Measurements from ENCODE around the gene COL18A1.
"Not testable (repeated sequence)": the region's sequence is repeated elsewhere in the genome, so short reads cannot be mapped to it uniquely, and the experiment has no call there.

The COL18A1 gene

DNA sequence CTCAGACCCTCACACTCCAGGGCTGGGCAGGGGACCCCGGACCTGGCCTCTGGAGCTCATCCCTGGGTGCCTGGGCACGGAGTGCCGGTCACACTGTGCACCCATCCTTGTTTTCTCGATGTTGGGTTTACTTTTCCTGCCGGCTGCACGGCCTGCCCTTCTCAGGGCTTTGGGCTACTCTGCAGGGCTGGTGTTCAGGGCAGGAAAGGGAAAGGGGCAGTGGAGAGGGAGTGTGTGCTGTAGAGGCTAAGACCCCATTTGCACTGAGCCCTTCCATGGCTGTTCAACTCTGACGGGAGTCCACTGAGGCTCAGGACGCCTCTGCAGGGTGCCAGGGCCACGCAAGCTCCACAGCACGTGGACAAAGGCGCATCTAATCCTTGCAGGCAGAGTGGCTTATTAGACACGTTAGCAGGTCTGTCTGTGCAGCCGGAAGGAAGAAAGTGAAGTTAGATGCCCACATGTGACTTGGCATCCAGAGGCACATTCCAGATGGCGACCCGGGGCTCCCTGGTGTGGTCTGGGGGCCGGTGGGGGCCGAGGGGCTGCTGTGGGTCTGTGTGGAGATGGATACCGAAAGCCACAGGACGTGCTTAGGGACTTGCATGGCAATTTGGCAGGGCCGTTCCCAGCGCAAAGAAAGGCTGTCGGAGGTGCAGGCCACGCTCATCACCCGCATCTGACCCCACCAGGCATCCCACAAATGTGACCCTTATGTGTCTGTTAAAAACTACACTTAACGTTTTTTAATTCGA is 33.6 kb downstream of the COL18A1 start:
- DNase-seq (ENCODE audit: extremely low read depth in 1 of 2, low read depth in 1 of 2) = no peak

DNA sequence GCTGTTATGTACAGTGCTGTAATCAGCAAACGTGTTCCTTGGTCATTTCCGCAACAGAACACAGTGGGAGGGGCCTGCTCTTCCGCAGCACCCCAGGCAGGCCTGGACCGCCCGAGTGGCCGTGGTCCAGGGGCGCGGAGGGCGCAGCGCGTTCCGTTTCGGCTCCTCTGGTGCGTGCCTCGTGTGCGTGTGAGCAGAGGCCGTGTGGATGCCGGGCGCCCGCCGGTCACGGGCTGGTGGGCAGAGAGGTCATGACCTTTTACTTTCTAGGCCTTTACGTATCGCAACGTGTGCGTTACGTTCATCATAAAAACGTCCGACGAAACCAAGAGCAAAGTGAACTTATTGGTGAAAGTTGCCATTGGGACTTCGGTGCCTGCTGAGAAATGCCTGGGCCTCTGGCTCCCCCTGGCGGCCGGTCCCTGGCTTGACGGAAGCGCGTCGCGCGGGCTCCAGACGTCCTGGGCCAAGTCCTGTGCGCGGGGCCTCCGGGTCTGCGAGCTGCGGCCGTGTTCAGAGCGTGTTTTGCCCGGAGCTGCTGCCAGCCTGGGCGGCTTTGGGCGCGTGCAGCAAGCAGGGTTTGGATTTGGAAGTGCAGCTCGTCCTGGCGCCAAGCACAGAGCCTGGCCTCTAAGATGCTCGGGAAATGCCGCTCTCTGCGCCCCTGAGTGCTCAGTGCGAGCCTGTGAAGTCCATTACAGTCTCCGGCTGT is 34.4 kb downstream of the COL18A1 start:
- peak; percentile 52 to 61 for DNase-seq (ENCODE audit: extremely low read depth in 1 of 2, low read depth in 1 of 2)

DNA sequence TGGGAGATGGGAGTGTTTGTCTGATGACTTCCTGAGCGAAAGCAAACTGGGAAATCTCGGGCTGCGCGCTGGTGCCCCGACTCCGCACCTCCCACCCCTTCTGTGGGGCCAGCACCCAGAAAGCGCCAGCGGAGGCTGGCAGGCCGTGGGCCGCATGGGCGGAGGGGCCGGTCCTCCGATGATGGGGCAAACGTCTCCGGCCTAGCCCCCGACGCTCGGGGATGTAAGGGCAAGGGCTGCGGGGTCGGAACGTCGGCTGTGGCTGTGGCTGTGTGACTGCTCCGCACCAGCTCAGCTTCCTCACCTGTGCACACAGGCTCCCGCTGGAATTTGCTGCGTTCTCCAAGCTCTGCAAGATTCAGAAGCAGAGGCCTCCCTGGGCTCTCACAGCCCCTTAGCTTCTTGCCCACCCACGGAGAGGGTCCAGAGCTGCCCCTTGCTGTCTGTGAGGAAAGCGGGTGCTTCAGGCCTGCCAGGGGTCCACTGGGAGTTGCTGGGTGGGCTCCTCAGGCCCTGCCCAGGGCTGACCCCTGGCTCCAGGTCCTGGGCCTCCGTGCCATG is 35.0 kb downstream of the COL18A1 start:
- no peak for DNase-seq (ENCODE audit: extremely low read depth in 1 of 2, low read depth in 1 of 2)

DNA sequence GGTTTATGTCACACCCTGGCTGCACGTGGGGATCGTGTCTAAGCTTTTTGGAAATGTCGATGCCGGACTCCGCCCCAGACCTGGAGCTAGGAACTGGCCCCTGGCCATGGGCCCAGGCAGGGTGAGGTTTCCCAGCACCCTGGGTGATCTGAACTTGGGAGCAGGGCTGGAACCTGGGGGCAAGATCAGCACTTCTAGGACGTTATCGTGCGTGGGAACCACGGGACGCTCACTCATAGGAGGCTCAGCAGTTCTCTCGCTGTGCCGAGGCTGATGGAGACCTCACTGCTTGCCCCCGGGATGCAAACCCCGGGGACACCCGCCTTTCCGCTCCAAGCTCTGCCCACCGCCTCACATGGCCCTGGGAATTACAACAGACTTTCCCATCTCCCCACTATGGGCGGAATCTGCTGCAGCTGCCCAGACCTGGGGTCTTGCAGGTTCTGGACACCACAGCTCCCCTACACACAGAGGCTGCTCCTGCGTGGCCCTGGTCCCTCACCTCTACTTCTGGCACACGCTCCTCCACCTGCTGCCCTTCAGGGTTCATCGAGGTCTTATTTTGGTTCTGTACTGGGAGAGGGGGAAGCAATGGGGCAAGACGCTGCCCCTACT is 35.9 kb downstream of the COL18A1 start:
- DNase-seq (ENCODE audit: extremely low read depth in 1 of 2, low read depth in 1 of 2) = no peak

DNA sequence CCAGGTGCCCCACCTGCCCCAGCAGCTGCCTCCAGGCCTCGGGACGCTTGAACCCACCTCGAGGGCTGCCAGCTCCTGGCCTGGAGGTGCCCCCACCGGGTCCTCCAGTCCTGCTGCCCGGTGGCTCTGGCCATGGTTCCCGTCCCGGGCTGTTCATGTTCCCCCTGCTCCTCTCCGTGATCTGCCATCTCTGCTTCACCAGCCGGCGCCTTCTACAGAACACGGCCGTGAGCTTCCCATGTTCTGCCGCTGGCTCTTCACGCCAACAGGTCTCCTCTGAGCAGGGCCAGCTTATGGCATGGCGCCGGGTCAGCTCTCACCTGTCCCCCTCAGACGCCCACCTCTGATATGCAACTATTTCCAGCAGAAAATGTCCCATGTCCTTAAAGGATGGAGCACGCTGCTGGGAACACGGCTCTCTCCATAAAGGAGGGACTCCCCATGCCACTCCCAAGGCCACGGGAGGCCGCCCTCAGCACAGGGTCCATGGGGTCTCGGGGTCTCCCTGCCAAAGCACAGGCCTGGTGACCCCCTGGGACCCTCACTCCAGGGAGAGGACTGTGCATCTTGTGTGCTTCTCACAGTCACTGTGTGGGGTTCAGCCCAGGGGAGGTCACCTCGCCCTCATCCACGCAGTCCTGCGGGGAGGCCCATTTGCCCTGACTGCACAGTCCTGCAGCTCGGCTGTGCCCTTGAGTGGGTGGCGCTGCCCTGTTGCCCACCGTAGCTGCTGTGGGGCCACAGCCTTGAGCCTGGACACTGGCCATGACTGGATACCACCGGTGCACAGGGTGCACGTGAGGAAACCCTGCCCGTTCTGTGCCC is 36.7 kb downstream of the COL18A1 start:
- DNase-seq (ENCODE audit: extremely low read depth in 1 of 2, low read depth in 1 of 2) = no peak

DNA sequence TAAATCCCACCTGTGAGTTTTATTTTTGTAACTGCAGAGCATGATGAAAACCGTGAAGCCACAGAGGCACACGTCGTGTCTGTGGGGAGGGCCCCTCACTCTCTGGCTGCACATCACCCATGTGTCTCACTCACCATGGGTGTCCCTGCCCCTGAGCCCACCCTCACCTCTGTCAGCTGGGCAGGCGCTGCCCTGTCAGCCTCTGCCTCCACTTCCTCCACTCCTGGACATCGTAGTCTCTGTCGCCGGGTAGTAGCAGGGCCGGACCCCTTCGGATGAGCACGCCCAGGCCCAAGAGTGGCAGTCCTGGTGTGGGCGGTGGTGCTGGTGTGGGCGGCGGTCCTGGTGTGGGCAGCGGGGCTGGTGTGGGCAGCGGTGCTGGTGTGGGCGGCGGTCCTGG is 37.3 kb downstream of the COL18A1 start:
- no peak for DNase-seq (ENCODE audit: extremely low read depth in 1 of 2, low read depth in 1 of 2)

DNA sequence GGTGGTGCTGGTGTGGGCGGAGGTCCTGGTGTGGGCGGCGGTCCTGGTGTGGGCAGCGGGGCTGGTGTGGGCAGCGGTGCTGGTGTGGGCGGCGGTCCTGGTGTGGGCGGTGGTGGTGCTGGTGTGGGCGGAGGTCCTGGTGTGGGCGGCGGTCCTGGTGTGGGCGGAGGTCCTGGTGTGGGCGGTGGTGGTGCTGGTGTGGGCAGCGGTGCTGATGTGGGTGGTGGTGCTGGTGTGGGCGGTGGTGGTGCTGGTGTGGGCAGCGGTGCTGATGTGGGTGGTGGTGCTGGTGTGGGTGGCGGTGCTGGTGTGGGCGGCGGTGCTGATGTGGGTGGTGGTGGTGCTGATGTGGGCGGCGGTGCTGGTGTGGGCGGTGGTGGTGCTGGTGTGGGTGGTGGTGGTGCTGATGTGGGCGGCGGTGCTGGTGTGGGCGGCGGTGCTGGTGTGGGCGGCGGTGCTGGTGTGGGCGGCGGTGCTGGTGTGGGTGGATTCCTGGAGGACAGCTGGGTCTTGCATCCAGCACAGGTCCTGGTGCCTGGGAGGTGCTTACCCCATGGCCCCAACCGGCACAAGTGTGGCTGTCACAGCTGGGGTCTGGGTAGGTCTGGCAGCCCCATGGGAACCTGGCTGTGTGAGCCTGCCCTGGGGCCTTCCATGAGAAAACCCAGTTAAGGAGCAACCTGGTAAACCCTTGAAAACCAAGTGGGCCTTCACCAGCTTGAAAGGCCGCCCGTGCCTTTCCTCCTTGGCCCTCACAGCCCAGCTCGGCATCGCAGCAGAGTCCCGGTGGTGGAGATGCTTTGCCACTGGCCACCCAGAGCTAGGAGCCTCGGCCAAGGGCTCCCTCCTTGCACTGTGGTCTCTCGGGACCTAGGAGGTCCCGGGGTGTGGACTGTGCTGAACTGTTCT is 38.0 kb downstream of the COL18A1 start:
- not testable (repeated sequence) for DNase-seq (ENCODE audit: extremely low read depth in 1 of 2, low read depth in 1 of 2)

DNA sequence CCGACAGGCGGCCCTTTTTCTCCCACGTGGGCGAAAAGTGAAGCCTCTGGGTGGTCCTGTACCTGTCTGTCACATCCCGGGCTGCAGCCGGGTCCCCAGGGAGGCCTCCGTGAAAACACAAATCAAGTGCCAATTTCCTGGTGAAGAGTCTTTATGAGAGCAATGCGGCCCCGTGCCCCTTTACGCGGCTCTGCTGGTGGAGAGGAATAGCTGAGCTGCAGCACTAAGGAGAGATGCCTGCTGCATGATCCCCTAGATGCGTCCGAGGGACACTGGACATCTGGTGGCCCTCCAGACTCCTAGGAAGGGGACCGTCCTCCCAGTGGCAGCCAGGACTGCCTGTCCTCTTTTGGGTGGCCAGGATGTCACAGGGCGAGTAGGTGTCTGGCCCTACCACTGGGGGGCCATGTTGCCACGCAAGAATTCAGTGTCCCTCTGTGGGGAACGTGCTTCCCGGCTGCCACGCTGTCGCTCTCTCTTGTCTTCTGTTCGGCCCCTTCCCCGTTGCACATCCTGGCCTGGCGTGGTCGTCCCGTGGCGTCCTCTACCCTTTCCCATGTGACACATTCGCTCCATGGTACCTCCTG is 38.7 kb downstream of the COL18A1 start:
- no peak for DNase-seq (ENCODE audit: extremely low read depth in 1 of 2, low read depth in 1 of 2)

DNA sequence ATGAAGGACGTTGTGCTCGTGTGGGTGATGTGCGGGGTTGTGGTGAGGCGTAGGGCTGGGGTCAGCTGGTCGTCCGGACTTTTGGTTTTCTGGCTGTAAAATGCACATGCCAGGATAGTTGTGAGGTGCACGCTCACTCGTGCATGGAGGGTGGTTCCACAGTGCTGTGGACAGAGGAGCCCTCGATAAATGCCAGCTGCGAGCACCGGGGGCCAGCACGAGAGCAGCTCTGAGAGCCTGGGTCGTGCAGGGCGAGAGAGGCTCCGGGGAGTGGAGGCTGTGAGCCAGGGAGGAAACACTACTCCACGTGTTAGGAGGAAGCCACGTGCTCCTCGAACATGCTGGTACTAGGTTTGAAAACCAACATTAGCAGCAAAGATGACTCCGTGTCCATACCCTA is 39.4 kb downstream of the COL18A1 start:
- no peak for DNase-seq (ENCODE audit: extremely low read depth in 1 of 2, low read depth in 1 of 2)

DNA sequence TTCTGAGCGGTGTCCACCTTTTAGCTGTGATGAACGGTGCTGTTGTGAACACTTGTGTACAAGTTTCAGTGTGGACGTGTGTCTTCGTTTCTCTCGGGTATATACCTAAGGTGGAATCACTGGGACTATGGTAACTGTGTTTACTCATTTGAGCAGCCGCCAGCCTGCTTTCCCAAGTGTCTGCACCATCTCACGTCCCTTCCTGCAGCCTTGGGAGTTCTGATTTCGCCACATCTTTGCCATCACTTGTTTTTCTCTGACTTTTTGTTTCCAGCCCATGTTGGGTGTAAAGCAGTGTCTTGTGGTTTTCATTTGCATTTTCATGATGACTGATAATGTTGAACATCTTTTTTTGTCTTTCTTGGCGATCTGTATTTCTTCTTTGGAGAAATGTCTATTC is 40.4 kb downstream of the COL18A1 start:
- DNase-seq (ENCODE audit: extremely low read depth in 1 of 2, low read depth in 1 of 2) = no peak

DNA sequence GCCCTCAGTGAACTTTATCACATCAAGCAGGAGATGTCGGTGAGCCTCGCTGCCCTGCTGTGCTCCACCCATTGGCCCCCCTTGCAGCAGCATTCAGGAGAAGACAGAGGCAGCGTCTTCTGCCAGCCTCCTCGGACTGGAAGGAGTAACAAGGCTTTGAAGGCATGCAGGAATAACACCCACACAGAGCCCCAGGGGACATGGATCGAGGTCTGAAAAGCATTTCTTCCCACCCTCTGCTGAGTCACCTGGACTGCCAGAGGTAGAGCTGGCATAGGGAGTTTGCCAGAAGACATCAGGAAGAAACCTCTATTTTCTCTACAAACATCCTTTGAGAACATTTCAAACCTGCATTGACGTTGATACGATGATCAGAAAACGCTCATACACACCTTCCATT is 42.9 kb downstream of the COL18A1 start:
- DNase-seq (ENCODE audit: extremely low read depth in 1 of 2, low read depth in 1 of 2) = no peak

DNA sequence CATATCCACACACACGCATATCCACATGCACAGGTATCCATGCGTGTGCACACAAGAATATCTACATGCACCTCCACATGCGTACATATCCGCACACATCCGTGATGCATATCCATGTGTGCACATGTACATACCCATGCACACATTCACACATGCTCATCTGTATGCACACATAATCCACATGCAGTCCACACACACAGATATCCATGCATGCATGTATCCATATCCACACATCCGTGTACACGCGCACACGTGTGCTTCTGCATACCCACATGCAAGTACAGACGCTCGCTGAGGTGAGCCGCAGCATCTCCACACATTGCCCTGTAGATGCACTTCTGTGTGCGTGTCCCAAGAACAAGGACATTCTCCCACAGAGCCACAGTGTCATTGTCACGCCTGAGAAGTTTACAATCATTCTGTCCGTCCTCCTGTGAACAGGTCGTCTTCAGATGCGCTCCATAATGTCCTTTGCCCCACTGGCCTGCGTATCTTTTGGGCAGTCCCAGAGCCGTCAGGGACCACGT is 43.4 kb downstream of the COL18A1 start:
- no peak for DNase-seq (ENCODE audit: extremely low read depth in 1 of 2, low read depth in 1 of 2)

DNA sequence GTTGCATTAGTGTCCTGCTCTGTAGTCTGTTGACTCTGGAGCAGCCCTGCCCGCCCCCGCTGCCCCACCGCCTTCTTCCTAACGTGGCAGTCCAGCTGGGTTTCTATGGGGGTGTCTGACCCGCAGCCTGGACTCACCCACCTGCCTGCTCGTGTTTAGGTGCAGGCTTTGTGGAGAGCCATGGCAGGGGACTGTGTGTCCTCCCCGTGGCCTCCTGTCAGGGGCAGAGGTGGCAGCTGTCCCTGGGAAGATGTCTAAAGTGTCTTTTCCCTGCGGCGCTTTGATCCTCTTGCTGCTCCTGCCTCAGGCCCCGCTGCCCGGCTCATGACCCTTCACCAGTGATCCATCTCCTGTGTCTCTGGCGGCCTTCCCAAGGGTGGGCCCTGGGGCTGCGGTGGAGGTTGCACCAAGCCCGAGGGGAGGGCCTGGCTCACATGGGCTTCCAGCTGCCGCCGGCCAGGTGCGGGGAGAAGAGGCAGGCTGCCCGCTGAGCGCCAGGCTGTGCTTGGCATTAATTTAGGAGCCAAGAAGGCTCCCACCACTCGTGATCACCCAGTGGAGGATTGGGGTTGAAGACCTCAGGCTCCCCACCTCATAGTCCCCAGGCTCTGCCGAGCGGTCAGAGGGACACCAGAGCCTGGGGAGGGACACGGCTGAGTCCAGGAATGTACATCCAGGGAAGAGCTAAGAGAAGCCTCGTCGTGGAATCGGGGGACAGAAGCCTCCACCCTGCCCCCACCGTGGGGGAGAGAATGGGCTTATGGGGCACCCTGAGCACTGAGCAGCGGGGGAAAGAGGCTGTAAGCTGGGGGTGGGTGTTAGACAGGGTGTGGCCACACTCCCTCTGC is 44.1 kb downstream of the COL18A1 start:
- no peak for DNase-seq (ENCODE audit: extremely low read depth in 1 of 2, low read depth in 1 of 2)

DNA sequence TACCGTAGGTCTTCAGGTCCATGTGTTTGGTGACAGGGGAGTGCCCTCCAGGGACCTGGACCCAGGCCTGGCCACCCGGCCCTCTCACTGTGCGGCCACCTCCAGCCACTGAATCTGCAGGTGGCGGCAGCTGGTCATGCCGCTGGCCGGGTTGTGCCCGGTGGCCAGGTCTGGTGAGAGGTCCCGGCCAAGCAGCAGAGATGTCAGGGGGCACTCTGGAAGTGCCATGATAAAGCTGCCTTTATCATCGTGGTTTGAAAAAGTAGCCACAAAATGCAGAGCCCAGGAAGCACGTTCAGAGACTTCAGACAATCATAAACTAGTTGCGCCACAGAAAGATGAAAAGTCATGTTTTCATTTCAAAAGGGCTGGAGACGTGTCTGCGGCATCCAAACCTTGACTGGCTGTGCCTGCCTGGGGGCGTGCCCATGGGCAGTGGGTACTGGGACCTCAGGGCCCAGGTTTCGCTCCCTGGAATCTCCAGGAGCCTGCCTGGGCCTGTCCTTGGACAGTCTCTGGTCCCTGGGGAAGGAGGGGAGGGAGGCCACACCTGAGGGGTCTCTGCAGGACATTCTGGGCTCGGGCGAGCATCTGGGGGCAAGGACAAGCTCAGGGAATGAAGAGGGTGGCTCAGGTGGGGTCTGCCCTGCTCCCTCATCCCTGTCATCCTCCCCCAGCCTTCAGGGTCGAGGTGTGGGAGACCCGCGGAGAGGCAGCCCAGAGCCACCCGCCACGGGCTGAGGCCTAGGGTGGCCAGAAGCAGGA is 44.9 kb downstream of the COL18A1 start:
- no peak for DNase-seq (ENCODE audit: extremely low read depth in 1 of 2, low read depth in 1 of 2)

DNA sequence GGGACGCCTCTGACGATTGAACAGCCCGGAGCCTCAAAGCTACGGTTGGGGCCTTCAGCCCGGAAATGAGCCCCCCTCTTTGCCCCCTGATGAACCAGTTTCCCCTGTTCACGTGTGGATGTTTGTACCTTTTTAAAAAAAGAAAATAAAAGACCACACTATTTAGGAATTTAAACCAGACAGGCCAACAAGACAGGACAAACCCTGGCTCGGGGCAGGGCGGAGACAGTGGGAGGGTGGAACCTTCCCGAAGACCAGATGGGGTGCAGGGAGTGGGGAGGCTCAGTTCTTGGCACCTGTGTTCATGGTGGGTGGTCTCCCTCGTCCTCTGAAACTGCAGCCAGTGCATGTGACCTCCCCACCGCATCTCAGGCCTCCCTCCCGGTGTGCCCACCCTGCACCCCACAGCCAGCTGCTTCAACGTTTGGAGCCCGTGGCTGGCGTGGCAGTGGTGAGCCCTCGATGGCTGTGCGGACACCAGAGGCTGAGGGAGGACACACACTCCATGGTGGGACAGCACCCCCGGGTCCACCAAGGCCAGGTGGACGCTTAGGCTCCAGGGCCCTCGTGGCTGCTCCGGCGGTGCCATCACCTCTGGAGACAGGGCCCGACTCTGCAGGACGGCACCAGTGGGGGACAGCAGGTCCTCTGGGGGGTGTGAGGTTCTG is 45.6 kb downstream of the COL18A1 start:
- DNase-seq (ENCODE audit: extremely low read depth in 1 of 2, low read depth in 1 of 2) = no peak

DNA sequence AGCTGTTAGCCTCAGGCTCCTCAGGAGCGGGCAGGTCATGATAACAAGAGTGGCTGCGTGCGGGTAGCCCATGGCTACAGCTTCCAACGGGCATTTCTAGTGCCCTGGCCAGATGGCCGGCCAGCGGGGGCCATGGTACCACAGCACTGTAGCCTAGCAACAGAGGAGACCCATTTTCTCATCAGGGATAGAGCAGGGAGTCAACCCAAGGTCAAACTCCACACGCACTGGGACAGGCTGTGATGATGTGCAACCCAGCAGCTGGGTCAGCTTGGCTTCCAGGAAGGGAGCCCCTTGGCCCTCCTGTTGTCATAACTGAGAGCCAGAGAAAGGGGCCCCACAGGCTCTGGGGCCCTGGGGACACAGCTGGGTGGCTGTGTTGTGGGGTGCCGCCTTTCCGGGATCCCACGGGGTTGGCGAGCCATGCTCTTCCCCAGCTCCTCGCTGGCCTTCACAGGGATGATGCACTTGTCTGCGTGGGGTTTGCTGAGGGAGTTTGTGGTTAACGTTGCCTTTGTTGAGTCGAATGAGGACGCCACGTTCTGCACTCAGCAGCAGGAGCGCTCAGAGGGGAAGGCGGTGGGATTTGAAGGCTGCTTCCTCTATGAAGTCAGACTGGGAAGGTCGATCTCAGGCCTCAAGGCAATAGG is 46.3 kb downstream of the COL18A1 start:
- DNase-seq (ENCODE audit: extremely low read depth in 1 of 2, low read depth in 1 of 2) = no peak

DNA sequence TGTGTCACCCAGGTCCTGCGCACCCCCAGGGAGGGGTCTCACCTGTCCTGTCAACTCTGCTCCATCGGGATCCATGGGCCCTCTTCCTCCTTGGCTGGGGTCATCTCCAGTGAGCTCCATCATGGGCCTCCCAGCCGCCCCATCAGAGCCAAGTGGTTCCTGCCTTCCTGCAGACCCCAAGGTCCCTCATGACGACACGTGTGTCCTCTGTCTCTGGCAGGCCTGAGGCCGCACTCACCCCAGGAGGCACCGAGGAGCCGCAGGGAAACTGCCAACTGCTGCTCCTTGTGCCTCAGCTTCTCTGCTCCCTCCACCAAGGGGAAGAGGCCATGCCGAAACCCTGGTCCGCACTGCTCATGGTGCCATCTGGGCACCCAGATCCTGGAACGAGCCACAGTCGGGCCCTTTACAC is 46.8 kb downstream of the COL18A1 start:
- no peak for DNase-seq (ENCODE audit: extremely low read depth in 1 of 2, low read depth in 1 of 2)

All from stimulated activated CD8-positive, alpha-beta memory T cell treated with anti-CD3 and anti-CD28 coated beads, Interleukin-7, amount 100 ng/mL, for 48 hours (primary cell).